ENCODE results near the gene TRIM26.
A peak's percentile ranks its signal among the peaks of the same experiment; 100 is the strongest.
"Not testable (repeated sequence)": the region's sequence is repeated elsewhere in the genome, so short reads cannot be mapped to it uniquely, and the experiment has no call there.

The TRIM26 gene

DNA sequence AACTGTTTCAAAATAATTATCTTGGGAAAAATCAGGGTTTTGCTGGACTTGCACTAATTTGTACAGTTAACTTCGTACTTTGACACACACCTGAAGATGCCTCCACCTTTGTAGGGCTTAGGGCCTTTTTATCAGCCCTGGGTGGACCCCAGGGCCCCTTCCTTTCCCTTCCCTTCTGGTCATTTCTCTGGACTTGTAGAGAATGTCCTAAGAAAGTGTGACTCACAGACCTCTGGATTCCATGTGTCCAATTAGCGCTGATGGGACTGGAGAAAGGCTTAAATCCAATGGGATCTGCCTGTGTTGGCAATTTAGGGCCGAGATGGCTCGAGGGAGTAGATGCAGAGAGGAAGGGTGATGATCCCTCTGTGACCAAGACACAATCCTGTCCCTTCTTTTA is 40.5 kb downstream of the TRIM26 start:
- no peak for DNase-seq
- H3K27me3 ChIP-seq (replicated peaks; ENCODE audit: control insufficient read depth, insufficient read depth, low read length, poor library complexity, severe bottlenecking): peaks cover 23% of the 10 kb centered on the region
- H3K36me3 ChIP-seq (ENCODE audit: control insufficient read depth, insufficient read depth, low read length): no peaks in the 10 kb centered on the region
- H3K9me3 ChIP-seq (ENCODE audit: control insufficient read depth, low read length): no peaks in the 10 kb centered on the region
- H3K27ac ChIP-seq (ENCODE audit: insufficient read depth, low read length, poor library complexity, severe bottlenecking): no peak overlapping the region
- no peak overlapping the region for H3K4me3 ChIP-seq (ENCODE audit: insufficient read depth, low read depth, low read length, poor library complexity, severe bottlenecking)
- H3K4me1 ChIP-seq (ENCODE audit: control insufficient read depth, insufficient read depth, low read length, poor library complexity, severe bottlenecking): peaks cover 4% of the 10 kb centered on the region

DNA sequence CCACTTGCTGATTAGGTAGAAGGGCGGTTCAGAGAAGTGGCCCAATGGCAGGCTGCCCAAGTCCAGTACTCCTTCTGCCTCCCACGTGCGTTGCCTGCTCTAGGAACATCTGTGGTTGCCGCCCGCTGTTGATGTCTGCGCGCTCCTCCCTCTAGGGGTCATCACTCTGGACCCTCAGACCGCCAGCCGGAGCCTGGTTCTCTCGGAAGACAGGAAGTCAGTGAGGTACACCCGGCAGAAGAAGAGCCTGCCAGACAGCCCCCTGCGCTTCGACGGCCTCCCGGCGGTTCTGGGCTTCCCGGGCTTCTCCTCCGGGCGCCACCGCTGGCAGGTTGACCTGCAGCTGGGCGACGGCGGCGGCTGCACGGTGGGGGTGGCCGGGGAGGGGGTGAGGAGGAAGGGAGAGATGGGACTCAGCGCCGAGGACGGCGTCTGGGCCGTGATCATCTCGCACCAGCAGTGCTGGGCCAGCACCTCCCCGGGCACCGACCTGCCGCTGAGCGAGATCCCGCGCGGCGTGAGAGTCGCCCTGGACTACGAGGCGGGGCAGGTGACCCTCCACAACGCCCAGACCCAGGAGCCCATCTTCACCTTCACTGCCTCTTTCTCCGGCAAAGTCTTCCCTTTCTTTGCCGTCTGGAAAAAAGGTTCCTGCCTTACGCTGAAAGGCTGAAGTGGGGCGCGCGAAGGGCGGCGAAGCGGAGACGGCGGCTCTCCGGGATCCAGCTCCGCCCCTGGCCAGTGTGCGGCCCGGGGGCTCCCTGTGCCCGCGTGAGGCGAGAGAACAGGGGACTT is 41.3 kb downstream of the TRIM26 start:
- H3K36me3 ChIP-seq (ENCODE audit: control insufficient read depth, insufficient read depth, low read length): no peaks in the 10 kb centered on the region
- DNase-seq: no peak
- H3K27ac ChIP-seq (ENCODE audit: insufficient read depth, low read length, poor library complexity, severe bottlenecking): no peak overlapping the region
- peak overlapping the region; percentile 2 for H3K4me3 ChIP-seq (ENCODE audit: insufficient read depth, low read depth, low read length, poor library complexity, severe bottlenecking)
- H3K27me3 ChIP-seq (replicated peaks; ENCODE audit: control insufficient read depth, insufficient read depth, low read length, poor library complexity, severe bottlenecking): peaks cover 23% of the 10 kb centered on the region
- H3K4me1 ChIP-seq (ENCODE audit: control insufficient read depth, insufficient read depth, low read length, poor library complexity, severe bottlenecking): peaks cover 4% of the 10 kb centered on the region
- H3K9me3 ChIP-seq (ENCODE audit: control insufficient read depth, low read length): no peaks in the 10 kb centered on the region

DNA sequence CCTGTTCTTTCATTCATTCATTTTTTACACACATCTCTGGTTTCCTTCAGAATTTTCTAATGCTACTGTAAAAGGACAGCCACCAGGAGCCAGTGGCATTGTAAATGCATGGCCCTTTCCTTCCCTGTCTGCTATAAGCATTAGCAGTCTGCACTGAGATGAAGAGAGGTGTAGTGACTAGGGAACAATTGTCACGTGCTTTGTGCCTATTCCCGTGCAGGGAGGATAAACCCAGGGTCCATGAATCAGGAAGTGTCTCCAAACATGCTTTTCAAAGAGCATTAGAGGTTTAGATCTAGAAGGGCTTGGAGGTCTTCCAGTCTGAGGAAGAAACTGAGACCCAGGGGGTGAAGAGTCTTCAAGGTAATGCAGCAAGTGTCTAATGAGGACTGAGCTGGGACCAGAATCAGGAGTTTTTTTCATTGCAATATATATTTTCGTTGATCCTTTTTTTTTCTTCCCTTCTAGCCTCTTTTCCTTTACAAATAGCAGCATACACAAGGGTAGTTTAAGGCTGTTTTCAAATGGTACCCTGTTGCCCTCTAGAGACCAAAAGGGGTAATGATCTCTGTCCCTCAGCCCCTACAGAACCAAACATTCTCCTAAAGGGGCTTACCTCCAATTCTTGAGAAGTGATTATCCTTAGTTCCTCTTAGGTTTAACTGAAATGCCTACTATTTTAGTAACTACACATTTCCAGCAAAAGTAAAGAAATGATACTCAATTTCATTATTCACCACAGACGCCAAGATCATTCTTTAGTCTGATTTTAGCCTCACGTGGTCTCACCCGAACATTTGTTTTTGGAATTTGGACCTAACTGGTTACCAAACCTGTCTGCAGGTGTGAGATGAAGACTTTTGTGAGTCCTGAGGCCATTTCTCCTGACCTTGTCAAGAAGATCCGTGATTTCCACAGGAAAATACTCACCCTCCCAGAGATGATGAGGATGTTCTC is 43.3 kb downstream of the TRIM26 start:
- no peaks in the 10 kb centered on the region for H3K36me3 ChIP-seq (ENCODE audit: control insufficient read depth, insufficient read depth, low read length)
- H3K4me3 ChIP-seq (ENCODE audit: insufficient read depth, low read depth, low read length, poor library complexity, severe bottlenecking): no peak overlapping the region
- DNase-seq: no peak
- peaks cover 4% of the 10 kb centered on the region for H3K4me1 ChIP-seq (ENCODE audit: control insufficient read depth, insufficient read depth, low read length, poor library complexity, severe bottlenecking)
- H3K27me3 ChIP-seq (replicated peaks; ENCODE audit: control insufficient read depth, insufficient read depth, low read length, poor library complexity, severe bottlenecking): peaks cover 19% of the 10 kb centered on the region
- no peaks in the 10 kb centered on the region for H3K9me3 ChIP-seq (ENCODE audit: control insufficient read depth, low read length)
- no peak overlapping the region for H3K27ac ChIP-seq (ENCODE audit: insufficient read depth, low read length, poor library complexity, severe bottlenecking)

DNA sequence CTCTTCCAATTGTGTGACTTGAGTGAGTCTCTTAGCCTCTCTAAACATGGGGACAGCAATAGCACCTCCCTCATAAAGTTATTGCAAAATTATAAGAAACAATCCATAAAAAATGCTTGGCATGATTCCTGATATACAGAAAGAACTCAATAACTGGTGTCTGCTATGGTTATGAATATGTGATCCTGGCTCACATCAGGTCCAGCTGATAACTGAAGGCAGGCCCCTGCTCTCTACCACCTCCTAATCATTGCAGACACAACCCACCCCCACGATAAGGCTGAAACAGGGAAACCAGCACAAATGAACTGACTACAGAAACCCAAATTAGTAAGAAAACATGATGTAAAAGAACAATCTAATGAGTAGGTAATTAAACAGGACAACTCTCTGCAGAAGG is 44.5 kb downstream of the TRIM26 start:
- Histone ChIP-seq H3K27ac (ENCODE audit: insufficient read depth, low read length, poor library complexity, severe bottlenecking) (no peak overlapping the region), H3K4me3 (ENCODE audit: insufficient read depth, low read depth, low read length, poor library complexity, severe bottlenecking) (no peak overlapping the region), H3K9me3 (ENCODE audit: control insufficient read depth, low read length) (no peaks in the 10 kb centered on the region), H3K4me1 (ENCODE audit: control insufficient read depth, insufficient read depth, low read length, poor library complexity, severe bottlenecking) (peaks cover 4% of the 10 kb centered on the region), H3K27me3 (replicated peaks; ENCODE audit: control insufficient read depth, insufficient read depth, low read length, poor library complexity, severe bottlenecking) (peaks cover 19% of the 10 kb centered on the region), H3K36me3 (ENCODE audit: control insufficient read depth, insufficient read depth, low read length) (no peaks in the 10 kb centered on the region)
- DNase-seq: no peak

DNA sequence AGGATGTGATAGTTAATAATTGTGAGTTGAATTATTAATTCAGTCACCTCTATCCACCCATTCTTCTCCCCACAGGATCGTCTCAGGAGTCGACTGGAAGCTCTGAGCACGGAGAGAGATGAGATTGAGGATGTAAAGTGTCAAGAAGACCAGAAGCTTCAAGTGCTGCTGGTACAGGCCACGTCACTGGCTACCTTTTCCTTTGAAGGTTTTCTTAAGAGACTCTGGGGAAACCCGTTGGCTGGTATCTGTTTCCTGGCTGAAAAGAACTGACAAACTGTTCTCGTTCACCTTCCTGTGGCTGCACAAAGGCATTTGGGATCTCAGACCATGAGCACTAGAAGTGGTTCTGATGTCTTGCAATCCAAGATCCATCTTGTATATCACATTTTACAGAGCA is 46.1 kb downstream of the TRIM26 start:
- H3K27ac ChIP-seq (ENCODE audit: insufficient read depth, low read length, poor library complexity, severe bottlenecking): no peak overlapping the region

DNA sequence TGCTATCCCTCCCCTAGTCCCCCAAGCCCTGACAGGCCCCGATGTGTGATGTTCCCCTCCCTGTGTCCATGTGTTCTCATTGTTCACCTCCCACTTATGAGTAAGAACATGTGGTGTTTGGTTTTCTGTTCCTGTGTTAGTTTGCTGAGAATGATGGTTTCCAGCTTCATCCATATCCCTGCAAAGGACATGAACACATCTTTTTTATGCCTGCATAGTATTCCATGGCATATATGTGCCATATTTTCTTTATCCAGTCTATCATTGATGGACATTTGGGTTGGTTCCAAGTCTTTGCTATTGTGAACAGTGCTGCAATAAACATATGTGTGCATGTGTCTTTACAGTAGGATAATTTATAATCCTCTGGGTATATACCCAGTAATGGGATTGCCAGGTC is 48.0 kb downstream of the TRIM26 start:
- not testable (repeated sequence) for H3K36me3 ChIP-seq (ENCODE audit: control insufficient read depth, insufficient read depth, low read length); H3K9me3 ChIP-seq (ENCODE audit: control insufficient read depth, low read length); H3K4me1 ChIP-seq (ENCODE audit: control insufficient read depth, insufficient read depth, low read length, poor library complexity, severe bottlenecking); H3K4me3 ChIP-seq (ENCODE audit: insufficient read depth, low read depth, low read length, poor library complexity, severe bottlenecking); DNase-seq; H3K27me3 ChIP-seq (replicated peaks; ENCODE audit: control insufficient read depth, insufficient read depth, low read length, poor library complexity, severe bottlenecking); H3K27ac ChIP-seq (ENCODE audit: insufficient read depth, low read length, poor library complexity, severe bottlenecking)

More for the DNA sequence above, 46.1 kb downstream of the TRIM26 start:
- Histone ChIP-seq H3K27me3 (replicated peaks; ENCODE audit: control insufficient read depth, insufficient read depth, low read length, poor library complexity, severe bottlenecking) (peaks cover 13% of the 10 kb centered on the region), H3K4me3 (ENCODE audit: insufficient read depth, low read depth, low read length, poor library complexity, severe bottlenecking) (no peak overlapping the region), H3K9me3 (ENCODE audit: control insufficient read depth, low read length) (no peaks in the 10 kb centered on the region), H3K36me3 (ENCODE audit: control insufficient read depth, insufficient read depth, low read length) (no peaks in the 10 kb centered on the region), H3K4me1 (ENCODE audit: control insufficient read depth, insufficient read depth, low read length, poor library complexity, severe bottlenecking) (peaks cover 11% of the 10 kb centered on the region)
- no peak for DNase-seq

DNA sequence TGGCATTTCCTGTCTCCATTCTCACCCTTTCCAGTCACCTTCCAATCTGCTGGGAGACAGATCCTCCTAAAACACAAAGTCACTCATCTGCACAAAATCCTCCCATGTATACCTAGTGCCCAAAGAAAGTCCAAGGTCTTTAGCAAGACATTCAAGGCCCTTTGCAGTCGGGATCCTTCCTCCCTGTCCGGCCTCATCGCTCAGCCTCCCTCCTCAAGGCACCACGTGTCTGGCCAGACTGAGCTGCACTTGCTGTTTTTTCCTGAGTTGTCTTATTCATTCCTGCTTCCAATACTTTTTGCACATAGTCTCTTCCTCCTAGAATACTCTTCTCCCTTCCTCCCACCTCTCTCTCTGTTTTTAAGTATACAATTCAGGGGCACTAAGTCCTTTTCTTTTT is 48.5 kb downstream of the TRIM26 start:
- no peaks in the 10 kb centered on the region for H3K27me3 ChIP-seq (replicated peaks; ENCODE audit: control insufficient read depth, insufficient read depth, low read length, poor library complexity, severe bottlenecking)
- H3K9me3 ChIP-seq (ENCODE audit: control insufficient read depth, low read length): no peaks in the 10 kb centered on the region
- H3K36me3 ChIP-seq (ENCODE audit: control insufficient read depth, insufficient read depth, low read length): no peaks in the 10 kb centered on the region
- H3K27ac ChIP-seq (ENCODE audit: insufficient read depth, low read length, poor library complexity, severe bottlenecking): no peak overlapping the region
- DNase-seq: no peak
- H3K4me3 ChIP-seq (ENCODE audit: insufficient read depth, low read depth, low read length, poor library complexity, severe bottlenecking): no peak overlapping the region
- peaks cover 7% of the 10 kb centered on the region for H3K4me1 ChIP-seq (ENCODE audit: control insufficient read depth, insufficient read depth, low read length, poor library complexity, severe bottlenecking)

DNA sequence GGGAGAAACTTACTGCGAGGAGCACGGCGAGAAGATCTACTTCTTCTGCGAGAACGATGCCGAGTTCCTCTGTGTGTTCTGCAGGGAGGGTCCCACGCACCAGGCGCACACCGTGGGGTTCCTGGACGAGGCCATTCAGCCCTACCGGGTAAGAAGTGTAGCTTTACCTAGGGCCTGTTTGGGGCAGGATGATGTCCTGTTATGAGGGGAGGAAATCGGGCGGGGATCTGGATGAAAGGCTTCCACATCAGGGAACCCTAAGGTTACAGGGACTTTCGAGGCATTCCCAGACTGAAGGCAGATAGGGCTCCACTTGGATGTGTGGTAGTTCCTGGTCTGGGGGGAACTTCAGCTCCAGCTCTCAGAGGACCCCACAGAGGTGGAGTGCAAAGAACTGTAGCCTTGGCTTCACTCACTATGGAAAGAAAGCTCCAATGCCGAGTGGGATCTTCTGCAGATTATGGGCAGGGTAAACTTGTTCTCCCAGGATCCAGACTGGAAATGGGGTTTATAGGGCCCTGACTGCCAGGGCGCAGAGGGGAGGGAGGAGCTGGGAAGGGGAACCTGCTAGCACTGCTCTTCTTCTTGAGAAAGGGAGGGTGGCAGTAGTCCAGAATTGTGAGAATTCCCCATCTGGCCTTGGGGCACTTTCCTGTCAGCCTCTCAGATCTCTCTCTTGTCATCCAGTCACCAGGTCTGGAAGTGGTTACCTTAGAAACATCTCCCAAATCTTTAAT is 49.1 kb downstream of the TRIM26 start:
- H3K27me3 ChIP-seq (replicated peaks; ENCODE audit: control insufficient read depth, insufficient read depth, low read length, poor library complexity, severe bottlenecking): no peaks in the 10 kb centered on the region
- H3K36me3 ChIP-seq (ENCODE audit: control insufficient read depth, insufficient read depth, low read length): no peaks in the 10 kb centered on the region
- no peak overlapping the region for H3K4me3 ChIP-seq (ENCODE audit: insufficient read depth, low read depth, low read length, poor library complexity, severe bottlenecking)
- H3K27ac ChIP-seq (ENCODE audit: insufficient read depth, low read length, poor library complexity, severe bottlenecking): no peak overlapping the region
- DNase-seq: no peak
- peaks cover 7% of the 10 kb centered on the region for H3K4me1 ChIP-seq (ENCODE audit: control insufficient read depth, insufficient read depth, low read length, poor library complexity, severe bottlenecking)
- no peaks in the 10 kb centered on the region for H3K9me3 ChIP-seq (ENCODE audit: control insufficient read depth, low read length)

DNA sequence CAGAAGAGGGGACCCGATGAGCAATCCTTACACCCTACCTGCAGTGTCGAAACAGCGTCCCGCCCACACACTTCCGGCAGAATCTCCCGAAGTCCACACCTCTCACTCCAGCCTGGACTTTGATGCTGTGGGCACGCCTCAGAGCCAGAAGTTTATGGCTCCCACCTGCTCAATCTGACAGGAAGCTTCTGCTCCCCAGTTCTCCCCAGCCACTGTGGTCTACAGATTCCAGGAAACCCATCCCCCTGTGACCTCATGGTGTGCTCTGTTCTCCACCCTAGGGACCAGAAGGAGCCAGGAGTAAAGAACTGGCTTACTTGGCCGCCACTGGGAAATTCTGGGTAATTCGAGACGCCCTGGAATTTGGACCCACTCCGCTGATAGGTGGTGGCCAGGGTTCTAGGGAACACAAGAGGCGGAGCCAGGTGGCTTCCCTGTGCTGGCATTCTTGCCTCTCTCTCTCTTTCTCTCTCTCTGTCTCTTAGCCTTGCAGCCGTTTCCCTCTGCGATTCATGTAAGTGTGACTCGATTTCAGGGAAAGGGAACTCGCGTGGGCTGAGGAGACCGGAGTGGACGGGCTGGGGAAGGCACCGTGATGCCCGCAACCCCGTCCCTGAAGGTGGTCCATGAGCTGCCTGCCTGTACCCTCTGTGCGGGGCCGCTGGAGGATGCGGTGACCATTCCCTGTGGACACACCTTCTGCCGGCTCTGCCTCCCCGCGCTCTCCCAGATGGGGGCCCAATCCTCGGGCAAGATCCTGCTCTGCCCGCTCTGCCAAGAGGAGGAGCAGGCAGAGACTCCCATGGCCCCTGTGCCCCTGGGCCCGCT is 49.9 kb downstream of the TRIM26 start, which contains the start of gene TRIM15:
TRIM15 (plus strand) TSS at position 457 of the 828 bp plus-strand sequence; CDS start at position 596, 139 bp downstream.
- H3K9me3 ChIP-seq (ENCODE audit: control insufficient read depth, low read length): no peaks in the 10 kb centered on the region
- H3K4me1 ChIP-seq (ENCODE audit: control insufficient read depth, insufficient read depth, low read length, poor library complexity, severe bottlenecking): peaks cover 7% of the 10 kb centered on the region
- no peak within 1 kb of the TSS for H3K4me3 ChIP-seq (ENCODE audit: insufficient read depth, low read depth, low read length, poor library complexity, severe bottlenecking)
- H3K36me3 ChIP-seq (ENCODE audit: control insufficient read depth, insufficient read depth, low read length): no peaks in the 10 kb centered on the region
- DNase-seq: peak in 1 of 3 donors; percentile 6
- H3K27me3 ChIP-seq (replicated peaks; ENCODE audit: control insufficient read depth, insufficient read depth, low read length, poor library complexity, severe bottlenecking): no peaks in the 10 kb centered on the region
- H3K27ac ChIP-seq (ENCODE audit: insufficient read depth, low read length, poor library complexity, severe bottlenecking): no peak within 1 kb of the TSS
